ENCODE measurements around the gene PIP4K2A. TPM values are rescaled to one million over a fixed set of nuclear protein-coding genes. Genes with fewer than 3 reads are reported as not detected.

Gene PIP4K2A
- total RNA-seq, 1 experiment from 2014 or later = 24.2 TPM

DNA sequence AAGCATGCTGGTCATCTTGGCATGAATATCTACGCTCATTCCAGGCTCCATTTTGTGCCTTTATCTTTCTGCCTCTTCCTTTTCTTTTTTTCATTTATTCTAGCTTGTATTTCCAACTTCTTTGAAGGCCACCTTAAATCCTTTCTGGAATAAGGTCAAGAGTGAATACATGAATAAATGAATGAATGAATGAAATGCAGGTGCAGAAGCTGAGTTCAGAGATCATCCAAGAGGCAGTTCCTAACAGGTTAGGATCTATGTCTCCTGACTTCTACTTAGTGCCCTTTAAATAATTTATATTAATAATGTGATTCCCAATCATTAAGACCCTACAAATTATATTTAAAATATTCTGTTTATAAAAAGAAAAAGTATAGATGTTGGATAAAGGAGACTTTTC is 125.9 kb downstream of the PIP4K2A start:
- no peak for DNase-seq
- Mint-ChIP-seq H3K4me3 (ENCODE audit: low read depth, unreplicated experiment) (no peak overlapping the region), H3K4me1 (ENCODE audit: low read depth, unreplicated experiment) (no peaks in the 10 kb centered on the region), H3K9me3 (ENCODE audit: low read depth, unreplicated experiment) (no peaks in the 10 kb centered on the region), H3K27ac (ENCODE audit: unreplicated experiment) (no peak overlapping the region), H3K27me3 (ENCODE audit: unreplicated experiment) (no peaks in the 10 kb centered on the region), H3K36me3 (ENCODE audit: insufficient read depth, unreplicated experiment) (peaks cover 4% of the 10 kb centered on the region)
- CTCF ChIA-PET = no interaction called here
- no TSS peak for BruUV-seq (replicated peaks)
- TF ChIP-seq, protein P1, sequence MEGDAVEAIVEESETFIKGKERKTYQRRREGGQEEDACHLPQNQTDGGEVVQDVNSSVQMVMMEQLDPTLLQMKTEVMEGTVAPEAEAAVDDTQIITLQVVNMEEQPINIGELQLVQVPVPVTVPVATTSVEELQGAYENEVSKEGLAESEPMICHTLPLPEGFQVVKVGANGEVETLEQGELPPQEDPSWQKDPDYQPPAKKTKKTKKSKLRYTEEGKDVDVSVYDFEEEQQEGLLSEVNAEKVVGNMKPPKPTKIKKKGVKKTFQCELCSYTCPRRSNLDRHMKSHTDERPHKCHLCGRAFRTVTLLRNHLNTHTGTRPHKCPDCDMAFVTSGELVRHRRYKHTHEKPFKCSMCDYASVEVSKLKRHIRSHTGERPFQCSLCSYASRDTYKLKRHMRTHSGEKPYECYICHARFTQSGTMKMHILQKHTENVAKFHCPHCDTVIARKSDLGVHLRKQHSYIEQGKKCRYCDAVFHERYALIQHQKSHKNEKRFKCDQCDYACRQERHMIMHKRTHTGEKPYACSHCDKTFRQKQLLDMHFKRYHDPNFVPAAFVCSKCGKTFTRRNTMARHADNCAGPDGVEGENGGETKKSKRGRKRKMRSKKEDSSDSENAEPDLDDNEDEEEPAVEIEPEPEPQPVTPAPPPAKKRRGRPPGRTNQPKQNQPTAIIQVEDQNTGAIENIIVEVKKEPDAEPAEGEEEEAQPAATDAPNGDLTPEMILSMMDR (IDR thresholded peaks at IDR 0.05; ENCODE audit: unreplicated experiment) = no peak
- intact Hi-C loops (cut with micrococcal nuclease; ENCODE audit: unreplicated experiment) = no loop called here

DNA sequence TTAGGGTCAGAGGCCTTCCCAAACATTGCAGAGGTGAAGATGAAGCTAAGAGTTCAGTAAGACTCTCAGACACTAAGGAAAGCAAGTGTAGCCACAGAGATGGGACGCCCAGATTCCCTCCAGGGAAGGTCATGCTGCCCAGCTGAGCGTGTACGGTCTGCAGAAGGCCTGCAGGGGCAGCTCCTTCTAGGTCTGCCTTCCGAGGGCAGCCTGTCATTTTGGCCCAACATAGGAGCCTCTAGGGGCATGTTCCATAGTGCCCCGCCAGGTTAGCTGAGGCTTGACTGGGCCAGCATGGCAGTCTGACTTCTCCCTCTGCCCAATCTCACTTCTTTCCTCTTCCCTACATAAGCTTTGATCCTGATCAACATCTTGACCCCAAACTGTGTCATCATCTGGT is 130.7 kb downstream of the PIP4K2A start:
- no TSS peak for BruUV-seq (replicated peaks)
- TF ChIP-seq, protein P1 (IDR thresholded peaks at IDR 0.05; ENCODE audit: unreplicated experiment) = no peak
- CTCF ChIA-PET = interaction anchor here (0.9 kb wide), 1 partner anchor 10 kb away, joined by 3 read pairs; no protein-coding TSS in a partner anchor
- Mint-ChIP-seq H3K36me3 (ENCODE audit: insufficient read depth, unreplicated experiment) (no peaks in the 10 kb centered on the region), H3K27me3 (ENCODE audit: unreplicated experiment) (no peaks in the 10 kb centered on the region), H3K27ac (ENCODE audit: unreplicated experiment) (no peak overlapping the region), H3K9me3 (ENCODE audit: low read depth, unreplicated experiment) (no peaks in the 10 kb centered on the region), H3K4me1 (ENCODE audit: low read depth, unreplicated experiment) (no peaks in the 10 kb centered on the region), H3K4me3 (ENCODE audit: low read depth, unreplicated experiment) (no peak overlapping the region)
- intact Hi-C loops (cut with micrococcal nuclease; ENCODE audit: unreplicated experiment) = no loop called here
- no peak for DNase-seq

GRCh38 chr10:22581461-22581860 is 132.9 kb downstream of the PIP4K2A start:
- H3K4me1 Mint-ChIP-seq (ENCODE audit: low read depth, unreplicated experiment) = no peaks in the 10 kb centered on the region
- TF ChIP-seq, protein P1 (IDR thresholded peaks at IDR 0.05; ENCODE audit: unreplicated experiment) = no peak
- CTCF ChIA-PET = no interaction called here
- no peaks in the 10 kb centered on the region for H3K27me3 Mint-ChIP-seq (ENCODE audit: unreplicated experiment)
- no peak overlapping the region for H3K27ac Mint-ChIP-seq (ENCODE audit: unreplicated experiment)
- no peaks in the 10 kb centered on the region for H3K9me3 Mint-ChIP-seq (ENCODE audit: low read depth, unreplicated experiment)
- no peak for DNase-seq
- intact Hi-C loops (cut with micrococcal nuclease; ENCODE audit: unreplicated experiment) = no loop called here
- H3K36me3 Mint-ChIP-seq (ENCODE audit: insufficient read depth, unreplicated experiment) = no peaks in the 10 kb centered on the region
- H3K4me3 Mint-ChIP-seq (ENCODE audit: low read depth, unreplicated experiment) = no peak overlapping the region
- BruUV-seq (replicated peaks) = no TSS peak

DNA sequence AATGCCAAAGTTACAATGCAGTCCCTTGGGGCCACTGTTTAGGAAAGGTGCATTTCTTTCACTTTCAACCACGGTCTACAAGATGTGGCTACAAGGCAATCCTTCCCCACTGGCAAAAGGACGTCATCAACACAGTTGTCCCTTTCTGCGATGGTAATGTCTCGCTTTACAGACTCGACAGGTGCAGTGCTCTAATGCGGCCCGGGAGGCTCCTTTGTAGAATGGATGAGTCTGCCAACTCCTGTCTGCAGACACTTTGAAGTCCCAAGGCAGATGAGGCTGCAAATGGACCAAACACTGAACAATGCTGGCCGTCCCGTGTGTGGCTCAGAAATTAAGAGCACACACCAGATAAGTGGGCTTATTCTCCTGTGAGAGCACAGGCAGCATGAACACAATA is 133.7 kb downstream of the PIP4K2A start:
- no peak overlapping the region for H3K27ac Mint-ChIP-seq (ENCODE audit: unreplicated experiment)
- BruUV-seq (replicated peaks) = no TSS peak

More for the DNA sequence above, 133.7 kb downstream of the PIP4K2A start:
- CTCF ChIA-PET = no interaction called here
- Mint-ChIP-seq H3K27me3 (ENCODE audit: unreplicated experiment) (no peaks in the 10 kb centered on the region), H3K4me1 (ENCODE audit: low read depth, unreplicated experiment) (no peaks in the 10 kb centered on the region), H3K9me3 (ENCODE audit: low read depth, unreplicated experiment) (no peaks in the 10 kb centered on the region), H3K36me3 (ENCODE audit: insufficient read depth, unreplicated experiment) (no peaks in the 10 kb centered on the region), H3K4me3 (ENCODE audit: low read depth, unreplicated experiment) (no peak overlapping the region)
- no peak for DNase-seq
- TF ChIP-seq, protein P1 (IDR thresholded peaks at IDR 0.05; ENCODE audit: unreplicated experiment) = no peak
- intact Hi-C loops (cut with micrococcal nuclease; ENCODE audit: unreplicated experiment) = no loop called here

All from Calu3 (cell line).